H1 (cell line): ENCODE measurements around the gene XRCC6. TPM values are rescaled to one million over a fixed set of nuclear protein-coding genes. Genes with fewer than 3 reads are reported as not detected.

ENCODE experiments used
- CTCF ChIA-PET: fragments of 300-600 bp; sonication (Branson Sonifier 250); formaldehyde crosslinking; loops from one replicate; lab custom pipeline; 2021; ENCODE audit not compliant: partially characterized antibody; lab: Charles Lee
- POLR2A ChIA-PET: fragments of 300-600 bp; sonication (Branson Sonifier 250); formaldehyde crosslinking; loops from one replicate; lab custom pipeline; 2021; ENCODE audit warnings: inconsistent platforms; ENCODE audit not compliant: partially characterized antibody; lab: Charles Lee
- DNase-seq, 2 experiments: peaks; one replicate each; pipeline versions ENCODE4 v3.0.0 to v3.0.0-alpha.2; 2010 to 2022; ENCODE audit warnings: low spot score in 2 of 2, low read depth in 1 of 2, mixed read lengths in 1 of 2
- FAIRE-seq: peaks from 2 replicates; lab custom pipeline; 2011; peaks lifted over from hg19 to GRCh38; lab: Jason Lieb, UNC
- H2AFZ ChIP-seq: 2 replicates; pipeline ENCODE4 v1.8.1; 2012; ENCODE audit warnings: low read length, inconsistent platforms
- H2AK5ac ChIP-seq: 2 replicates; pipeline ENCODE4 v1.6.1; 2013; ENCODE audit warnings: low read depth, low read length
- H2BK120ac ChIP-seq: replicated peaks from 2 replicates; pipeline ENCODE3; 2013; ENCODE audit warnings: low read depth, low read length, inconsistent platforms
- H2BK12ac ChIP-seq: 2 replicates; pipeline ENCODE4 v1.6.1; 2013; ENCODE audit warnings: low read depth, low read length
- H2BK15ac ChIP-seq: 2 replicates; pipeline ENCODE4 v1.6.1; 2013; ENCODE audit warnings: low read length
- H2BK20ac ChIP-seq: 2 replicates; pipeline ENCODE4 v1.6.1; 2013; ENCODE audit warnings: low read length
- H2BK5ac ChIP-seq: 2 replicates; pipeline ENCODE4 v1.6.1; 2013; ENCODE audit warnings: low read depth, low read length
- H3K14ac ChIP-seq: 2 replicates; pipeline ENCODE4 v1.6.1; 2013; ENCODE audit warnings: inconsistent platforms; ENCODE audit not compliant: insufficient read length
- H3K18ac ChIP-seq: 2 replicates; pipeline ENCODE4 v1.6.1; 2013; ENCODE audit warnings: low read length; ENCODE audit errors: extremely low read depth
- H3K23ac ChIP-seq: 2 replicates; pipeline ENCODE4 v1.6.1; 2013; ENCODE audit warnings: inconsistent platforms; ENCODE audit not compliant: insufficient read length
- H3K23me2 ChIP-seq: 2 replicates; pipeline ENCODE4 v1.6.1; 2013; ENCODE audit warnings: low read depth, low read length
- H3K27ac ChIP-seq: 2 replicates; pipeline ENCODE4 v1.6.1; 2011; ENCODE audit warnings: low read depth, low read length, inconsistent platforms
- H3K27me3 ChIP-seq, 4 experiments: replicated peaks in 1 of 4; 1 replicate in 1 of 4; 2 replicates in 3 of 4; pipeline versions ENCODE4 v1.6.1 to v1.8.1; 2011 to 2013; ENCODE audit warnings: low read length in 3 of 4, mild to moderate bottlenecking in 3 of 4, inconsistent platforms in 2 of 4, mixed read lengths in 2 of 4, moderate library complexity in 1 of 4; ENCODE audit not compliant: control insufficient read depth in 3 of 4, insufficient read depth in 3 of 4; ENCODE audit errors: extremely low read depth in 1 of 4
- H3K36me3 ChIP-seq, 4 experiments: 2 replicates each; pipeline versions ENCODE4 v1.6.1 to v1.8.1; 2011 to 2013; ENCODE audit warnings: mild to moderate bottlenecking in 4 of 4, low read length in 3 of 4, moderate library complexity in 2 of 4, control low read depth in 1 of 4, inconsistent platforms in 1 of 4; ENCODE audit not compliant: insufficient read depth in 4 of 4, control insufficient read depth in 2 of 4
- H3K4ac ChIP-seq: replicated peaks from 2 replicates; pipeline ENCODE3; 2013; ENCODE audit warnings: low read length, low read depth, mixed read lengths, inconsistent platforms; ENCODE audit not compliant: insufficient read length
- H3K4me1 ChIP-seq, 4 experiments: replicated peaks in 1 of 4; 1 replicate in 1 of 4; 2 replicates in 3 of 4; pipeline versions ENCODE4 v1.6.1 to v1.8.1; 2011 to 2013; ENCODE audit warnings: low read length in 3 of 4, inconsistent platforms in 2 of 4, mixed read lengths in 1 of 4; ENCODE audit not compliant: insufficient read depth in 4 of 4, control insufficient read depth in 3 of 4
- H3K4me2 ChIP-seq, 2 experiments: 2 replicates each; pipeline versions ENCODE4 v1.6.1 to v1.8.1; 2011 to 2013; ENCODE audit warnings: low read depth in 2 of 2, low read length in 2 of 2, control low read depth in 1 of 2, inconsistent platforms in 1 of 2, mild to moderate bottlenecking in 1 of 2; ENCODE audit not compliant: insufficient read depth in 1 of 2
- H3K4me3 ChIP-seq, 4 experiments: fragments of 200-600, 300-600 bp in 1 of 4; sonication (generic), shearing (Covaris generic), sonication (Bioruptor Twin) in 1 of 4; 2 replicates each; pipeline versions ENCODE4 v1.5.1 to v1.8.1; 2011 to 2016; ENCODE audit warnings: low read length in 4 of 4, low read depth in 3 of 4, control low read depth in 2 of 4, inconsistent platforms in 2 of 4, mild to moderate bottlenecking in 2 of 4, mixed read lengths in 1 of 4, moderate library complexity in 1 of 4; ENCODE audit not compliant: insufficient read depth in 2 of 4; ENCODE audit errors: extremely low read depth in 1 of 4
- H3K56ac ChIP-seq: replicated peaks from 2 replicates; pipeline ENCODE3; 2013; ENCODE audit warnings: low read depth, mild to moderate bottlenecking, mixed read lengths, low read length, inconsistent platforms; ENCODE audit not compliant: insufficient read length
- H3K79me1 ChIP-seq: 2 replicates; pipeline ENCODE4 v1.6.1; 2013; ENCODE audit warnings: low read depth, low read length, control low read depth
- H3K79me2 ChIP-seq, 2 experiments: 2 replicates each; pipeline versions ENCODE4 v1.6.1 to v1.8.1; 2012 to 2013; ENCODE audit warnings: low read length in 2 of 2, mild to moderate bottlenecking in 2 of 2, inconsistent platforms in 1 of 2; ENCODE audit not compliant: insufficient read depth in 2 of 2, control insufficient read depth in 1 of 2
- H3K9ac ChIP-seq, 4 experiments: replicated peaks in 1 of 4; 1 replicate in 1 of 4; 2 replicates in 3 of 4; pipeline versions ENCODE4 v1.6.1 to v1.8.1; 2011 to 2013; ENCODE audit warnings: low read depth in 3 of 4, low read length in 3 of 4, control low read depth in 2 of 4, mild to moderate bottlenecking in 2 of 4, moderate library complexity in 2 of 4, inconsistent platforms in 1 of 4; ENCODE audit errors: extremely low read depth in 1 of 4
- H3K9me3 ChIP-seq, 2 experiments: 2 replicates each; pipeline versions ENCODE4 v1.6.1 to v1.8.1; 2012 to 2013; ENCODE audit warnings: mild to moderate bottlenecking in 2 of 2, moderate library complexity in 2 of 2, control low read depth in 1 of 2, inconsistent platforms in 1 of 2, low read depth in 1 of 2, low read length in 1 of 2, mixed read lengths in 1 of 2; ENCODE audit not compliant: insufficient read depth in 2 of 2
- H4K20me1 ChIP-seq, 2 experiments: replicated peaks in 1 of 2; 2 replicates each; pipeline versions ENCODE3 to v1.8.1; 2011 to 2013; ENCODE audit warnings: inconsistent platforms in 2 of 2, low read length in 2 of 2, mild to moderate bottlenecking in 1 of 2; ENCODE audit not compliant: insufficient read depth in 2 of 2, control insufficient read depth in 1 of 2
- H4K5ac ChIP-seq: 2 replicates; pipeline ENCODE4 v1.6.1; 2013; ENCODE audit warnings: low read length, low read depth, mixed read lengths, inconsistent platforms; ENCODE audit not compliant: insufficient read length
- H4K8ac ChIP-seq: 2 replicates; pipeline ENCODE4 v1.8.0; 2013; ENCODE audit warnings: mild to moderate bottlenecking, moderate library complexity, low read length, inconsistent platforms; ENCODE audit not compliant: insufficient read depth; ENCODE audit errors: extremely low read depth
- H4K91ac ChIP-seq: replicated peaks from 2 replicates; pipeline ENCODE3; 2013; ENCODE audit warnings: low read length, mixed read lengths, inconsistent platforms; ENCODE audit not compliant: insufficient read length
- POLR2A ChIP-seq, 2 experiments: IDR thresholded peaks; 1 replicate in 1 of 2; 2 replicates in 1 of 2; pipeline ENCODE4 v1.6.1; 2011; ENCODE audit warnings: low read depth in 2 of 2, low read length in 2 of 2, mild to moderate bottlenecking in 2 of 2; ENCODE audit errors: control extremely low read depth in 1 of 2
- TAF1 ChIP-seq: IDR thresholded peaks from 2 replicates; pipeline ENCODE4 v1.6.1; 2011; ENCODE audit warnings: mild to moderate bottlenecking, low read depth, low read length
- WGBS, 2 experiments: shearing (Covaris generic) in 1 of 2; methylation state at CpG; one replicate each; pipeline versions ENCODE4 v1.1.6 to v1.1.7; 2013 to 2015; ENCODE audit warnings: low lambda C conversion rate in 2 of 2, mixed read lengths in 2 of 2, inconsistent platforms in 1 of 2, low coverage in 1 of 2, missing lambda C conversion rate in 1 of 2; ENCODE audit not compliant: insufficient replicate concordance in 2 of 2, insufficient coverage in 1 of 2, insufficient read length in 1 of 2; ENCODE audit errors: extremely low coverage in 1 of 2, missing lambda C conversion rate in 1 of 2; 5-methylcytosine and 5-hydroxymethylcytosine counted together
- polyA plus RNA-seq, 7 experiments: library from polyadenylated mRNA; depleted of rRNA in 3 of 7; stranded (reverse) in 5 of 7; unstranded in 2 of 7; fragments of >200 nt in 5 of 7; fragments of 200-250 nt in 2 of 7; gene quantifications; 1 replicate in 5 of 7; 2 replicates in 1 of 7; 4 replicates in 1 of 7; pipeline versions ENCODE4 v1.2.1 to v1.2.3, GENCODE V29; 2011 to 2013; ENCODE audit warnings: missing spikeins in 2 of 7, mixed read lengths in 2 of 7
- total RNA-seq: library from RNA; stranded (reverse); fragmentation: NEBNext Ultra II Directional; extraction: Animal tissue kit (Norgen Biotek cat#: 25700); gene quantifications from 2 replicates; pipeline ENCODE4 v1.2.1, GENCODE V29; 2021

The XRCC6 gene
- total and polyA plus RNA-seq, 2 of the 8 experiments (the other 6 are each of a cell fraction or from before 2014, with no cell fraction given): 150 to 490 TPM

GRCh38 chr22:41664951-41665350, 43.9 kb downstream of the XRCC6 start:
- no peaks in the 10 kb centered on the region for H3K27me3 ChIP-seq
- H3K79me2 ChIP-seq: no peaks in the 10 kb centered on the region
- no peak overlapping the region for H3K56ac ChIP-seq
- no peak overlapping the region for H4K91ac ChIP-seq
- H2BK15ac ChIP-seq: no peak overlapping the region
- H2BK20ac ChIP-seq: no peak overlapping the region
- TF ChIP-seq TAF1 (no peak), POLR2A (IDR thresholded peaks at IDR 0.05; ENCODE audit: control extremely low read depth in 1 of 2, low read depth in 2 of 2, low read length in 2 of 2) (peak in 1 of 2 experiments; percentile 41; a peak in 1 of 3 replicates)
- peaks cover 0 to 3% of the 10 kb centered on the region in 2 experiments for H4K20me1 ChIP-seq
- no peak overlapping the region for H3K4ac ChIP-seq
- H3K36me3 ChIP-seq: peaks cover 16 to 51% (median 29%) of the 10 kb centered on the region in 4 experiments
- no peak for DNase-seq
- FAIRE-seq: no peak
- ChIA-PET CTCF (interaction anchor here (0.9 to 1.7 kb wide), 3 partner anchors 9 to 98 kb away, joined by 4 to 5 read pairs (median 4); no protein-coding TSS in a partner anchor), POLR2A (interaction anchor here (0.9 to 5.4 kb wide), 11 partner anchors 10 to 225 kb away, joined by 3 to 34 read pairs (median 4); partner anchors contain the start of genes PMM1 and TOB2)
- H3K4me2 ChIP-seq: no peak overlapping the region
- no peak overlapping the region for H3K18ac ChIP-seq
- H3K4me1 ChIP-seq: peaks cover 0 to 8% (median 3%) of the 10 kb centered on the region in 4 experiments; a peak in 5 of 7 replicates
- no peak overlapping the region for H3K9ac ChIP-seq
- H3K23me2 ChIP-seq: no peaks in the 10 kb centered on the region
- 88% methylated on average over 3 of the region's 3 CpGs; no CpG with 5 or more reads in 1 of the 2 experiments for WGBS, 2 experiments
- no peak overlapping the region for H4K8ac ChIP-seq
- H2BK5ac ChIP-seq: no peak overlapping the region
- no peak overlapping the region for H2BK12ac ChIP-seq
- H3K23ac ChIP-seq: no peak overlapping the region
- no peak overlapping the region for H3K27ac ChIP-seq
- H3K9me3 ChIP-seq: no peaks in the 10 kb centered on the region
- H2BK120ac ChIP-seq: no peak overlapping the region
- no peak overlapping the region for H4K5ac ChIP-seq
- H2AFZ ChIP-seq: no peak overlapping the region
- no peak overlapping the region for H2AK5ac ChIP-seq
- H3K4me3 ChIP-seq: no peak overlapping the region
- no peak overlapping the region for H3K14ac ChIP-seq
- H3K79me1 ChIP-seq: no peaks in the 10 kb centered on the region; the same call in 1 of the 2 replicates
